WTC11 (cell line): ENCODE results near the gene VTI1A. TPM values are rescaled to one million over a fixed set of nuclear protein-coding genes. Genes with fewer than 3 reads are reported as not detected.
"Not testable (repeated sequence)": the region's sequence is repeated elsewhere in the genome, so short reads cannot be mapped to it uniquely, and the experiment has no call there.

ENCODE experiments used
- ATAC-seq: fragments of 200-7000 bp; cut with Tn5 transposase; 2 replicates; pipeline ENCODE4 v1.10.0; 2021; ENCODE audit warnings: mild to moderate bottlenecking, moderate library complexity
- CTCF ChIA-PET: fragments of 300-600 bp; sonication (Branson Sonifier 250); formaldehyde crosslinking; loops from one replicate; lab custom pipeline; 2021; ENCODE audit warnings: antibody characterized with exemption; lab: Charles Lee
- POLR2A ChIA-PET: fragments of 350-600 bp; sonication (Branson Sonifier 250); formaldehyde crosslinking; loops from one replicate; lab custom pipeline; 2021; ENCODE audit warnings: antibody characterized with exemption; lab: Charles Lee
- DNase-seq: peaks from one replicate; pipeline ENCODE4 v3.0.0; 2021; ENCODE audit warnings: low spot score
- H3K27ac Mint-ChIP-seq: 2 replicates; pipeline ENCODE4 v1.8.0; 2021; ENCODE audit warnings: mixed read lengths
- H3K27me3 Mint-ChIP-seq: 2 replicates; pipeline ENCODE4 v1.8.0; 2021; ENCODE audit warnings: low read depth, mild to moderate bottlenecking, moderate library complexity, mixed read lengths
- H3K36me3 Mint-ChIP-seq: 2 replicates; pipeline ENCODE4 v1.8.0; 2021; ENCODE audit warnings: mixed read lengths
- H3K4me1 Mint-ChIP-seq: 2 replicates; pipeline ENCODE4 v1.8.0; 2022; ENCODE audit warnings: mixed read lengths
- H3K4me3 Mint-ChIP-seq: 2 replicates; pipeline ENCODE4 v1.8.0; 2021; ENCODE audit warnings: mild to moderate bottlenecking, moderate library complexity, mixed read lengths
- H3K9me3 Mint-ChIP-seq: 2 replicates; pipeline ENCODE4 v1.8.0; 2021; ENCODE audit warnings: mixed read lengths
- ATF6 ChIP-seq: sonication (generic); formaldehyde crosslinking; IDR thresholded peaks from 2 replicates; pipeline ENCODE4 v1.8.1; 2023; ENCODE audit warnings: mild to moderate bottlenecking, missing genetic modification reagents
- CBFB ChIP-seq: sonication (generic); formaldehyde crosslinking; IDR thresholded peaks from 2 replicates; pipeline ENCODE4 v1.8.1; 2022; ENCODE audit warnings: mild to moderate bottlenecking, low read depth, missing genetic modification reagents
- ESRRA ChIP-seq: sonication (generic); formaldehyde crosslinking; IDR thresholded peaks from 2 replicates; pipeline ENCODE4 v1.8.1; 2022; ENCODE audit warnings: mild to moderate bottlenecking, missing genetic modification reagents, borderline replicate concordance
- PRDM15 ChIP-seq: sonication (generic); formaldehyde crosslinking; IDR thresholded peaks from 2 replicates; pipeline ENCODE4 v1.8.0; 2022; ENCODE audit warnings: missing genetic modification reagents
- PREB ChIP-seq: sonication (generic); formaldehyde crosslinking; IDR thresholded peaks from 2 replicates; pipeline ENCODE4 v1.8.1; 2022; ENCODE audit warnings: mild to moderate bottlenecking, missing genetic modification reagents, moderate library complexity, borderline replicate concordance
- RELA ChIP-seq: sonication (generic); formaldehyde crosslinking; IDR thresholded peaks from 2 replicates; pipeline ENCODE4 v1.8.1; 2022; ENCODE audit warnings: missing genetic modification reagents, mild to moderate bottlenecking, borderline replicate concordance
- SMAD3 ChIP-seq: sonication (generic); formaldehyde crosslinking; IDR thresholded peaks from 2 replicates; pipeline ENCODE4 v1.8.0; 2022; ENCODE audit warnings: missing genetic modification reagents, mild to moderate bottlenecking, borderline replicate concordance
- SP1 ChIP-seq: sonication (generic); formaldehyde crosslinking; conservative IDR thresholded peaks from 2 replicates; pipeline ENCODE4 v1.8.1; 2022; ENCODE audit warnings: missing genetic modification reagents
- TEAD4 ChIP-seq: sonication (generic); formaldehyde crosslinking; IDR thresholded peaks from 2 replicates; pipeline ENCODE4 v1.8.0; 2022; ENCODE audit warnings: mild to moderate bottlenecking, missing genetic modification reagents
- total RNA-seq: library from RNA; stranded (reverse); gene quantifications from 3 replicates; pipeline ENCODE4 v1.2.3, GENCODE V29; 2021
- TF ChIP-seq, protein P1 (sequence below): sonication (generic); formaldehyde crosslinking; IDR thresholded peaks from 2 replicates; pipeline ENCODE4 v1.8.1; 2022; ENCODE audit warnings: low read depth, mild to moderate bottlenecking, moderate library complexity, missing genetic modification reagents, borderline replicate concordance
- TF ChIP-seq, protein P2 (sequence below): fragments of 250-450 bp; sonication (Bioruptor Pico); IDR thresholded peaks from 2 replicates; pipeline ENCODE4 v1.8.0; 2021; ENCODE audit warnings: mild to moderate bottlenecking
- TF ChIP-seq, protein P3 (sequence below): sonication (generic); formaldehyde crosslinking; IDR thresholded peaks from 2 replicates; pipeline ENCODE4 v1.8.0; 2023; ENCODE audit warnings: missing genetic modification reagents
- TF ChIP-seq, protein P4 (sequence below): sonication (generic); formaldehyde crosslinking; IDR thresholded peaks from 2 replicates; pipeline ENCODE4 v1.8.0; 2022; ENCODE audit warnings: mild to moderate bottlenecking, missing genetic modification reagents
- TF ChIP-seq, protein P5 (sequence below): sonication (generic); formaldehyde crosslinking; IDR thresholded peaks from 2 replicates; pipeline ENCODE4 v1.8.1; 2023; ENCODE audit warnings: mild to moderate bottlenecking, missing genetic modification reagents, borderline replicate concordance

VTI1A gene
- total RNA-seq, 1 experiment from 2014 or later, result 20.1 TPM

DNA sequence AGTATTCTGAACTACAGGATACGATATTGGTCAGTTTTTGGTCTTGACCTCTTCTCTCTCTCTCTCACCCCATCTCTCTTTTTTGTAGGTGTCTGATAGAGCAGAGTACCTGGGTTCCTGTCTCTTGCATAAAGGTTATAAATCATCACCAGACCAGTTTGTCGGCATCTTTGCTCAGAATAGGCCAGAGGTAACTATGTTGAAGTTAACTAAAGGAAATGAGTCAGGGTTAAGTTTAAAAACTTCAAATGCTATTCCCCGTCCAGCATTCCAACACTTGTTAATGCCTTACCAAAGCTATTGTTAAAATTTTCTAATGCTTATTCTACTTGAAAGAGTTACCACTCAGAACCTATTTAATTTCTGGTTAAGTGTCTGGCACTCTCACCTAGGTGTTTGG is 42.4 kb upstream of the VTI1A start (continued):
- TF ChIP-seq, protein P1, sequence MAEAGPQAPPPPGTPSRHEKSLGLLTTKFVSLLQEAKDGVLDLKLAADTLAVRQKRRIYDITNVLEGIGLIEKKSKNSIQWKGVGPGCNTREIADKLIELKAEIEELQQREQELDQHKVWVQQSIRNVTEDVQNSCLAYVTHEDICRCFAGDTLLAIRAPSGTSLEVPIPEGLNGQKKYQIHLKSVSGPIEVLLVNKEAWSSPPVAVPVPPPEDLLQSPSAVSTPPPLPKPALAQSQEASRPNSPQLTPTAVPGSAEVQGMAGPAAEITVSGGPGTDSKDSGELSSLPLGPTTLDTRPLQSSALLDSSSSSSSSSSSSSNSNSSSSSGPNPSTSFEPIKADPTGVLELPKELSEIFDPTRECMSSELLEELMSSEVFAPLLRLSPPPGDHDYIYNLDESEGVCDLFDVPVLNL (CRISPR knock-in tag), result no peak
- no peak for TF ChIP-seq SMAD3
- TF ChIP-seq, protein P2, sequence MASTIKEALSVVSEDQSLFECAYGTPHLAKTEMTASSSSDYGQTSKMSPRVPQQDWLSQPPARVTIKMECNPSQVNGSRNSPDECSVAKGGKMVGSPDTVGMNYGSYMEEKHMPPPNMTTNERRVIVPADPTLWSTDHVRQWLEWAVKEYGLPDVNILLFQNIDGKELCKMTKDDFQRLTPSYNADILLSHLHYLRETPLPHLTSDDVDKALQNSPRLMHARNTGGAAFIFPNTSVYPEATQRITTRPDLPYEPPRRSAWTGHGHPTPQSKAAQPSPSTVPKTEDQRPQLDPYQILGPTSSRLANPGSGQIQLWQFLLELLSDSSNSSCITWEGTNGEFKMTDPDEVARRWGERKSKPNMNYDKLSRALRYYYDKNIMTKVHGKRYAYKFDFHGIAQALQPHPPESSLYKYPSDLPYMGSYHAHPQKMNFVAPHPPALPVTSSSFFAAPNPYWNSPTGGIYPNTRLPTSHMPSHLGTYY (CRISPR knock-in tag), result no peak
- TF ChIP-seq SP1 (CRISPR knock-in tag), result no peak
- TF ChIP-seq, protein P3, sequence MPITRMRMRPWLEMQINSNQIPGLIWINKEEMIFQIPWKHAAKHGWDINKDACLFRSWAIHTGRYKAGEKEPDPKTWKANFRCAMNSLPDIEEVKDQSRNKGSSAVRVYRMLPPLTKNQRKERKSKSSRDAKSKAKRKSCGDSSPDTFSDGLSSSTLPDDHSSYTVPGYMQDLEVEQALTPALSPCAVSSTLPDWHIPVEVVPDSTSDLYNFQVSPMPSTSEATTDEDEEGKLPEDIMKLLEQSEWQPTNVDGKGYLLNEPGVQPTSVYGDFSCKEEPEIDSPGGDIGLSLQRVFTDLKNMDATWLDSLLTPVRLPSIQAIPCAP (CRISPR knock-in tag), result no peak
- TF ChIP-seq ATF6 (CRISPR knock-in tag), result no peak
- no peak for TF ChIP-seq PRDM15 (CRISPR knock-in tag)
- no peak for TF ChIP-seq ESRRA (CRISPR knock-in tag)
- TF ChIP-seq, protein P4, sequence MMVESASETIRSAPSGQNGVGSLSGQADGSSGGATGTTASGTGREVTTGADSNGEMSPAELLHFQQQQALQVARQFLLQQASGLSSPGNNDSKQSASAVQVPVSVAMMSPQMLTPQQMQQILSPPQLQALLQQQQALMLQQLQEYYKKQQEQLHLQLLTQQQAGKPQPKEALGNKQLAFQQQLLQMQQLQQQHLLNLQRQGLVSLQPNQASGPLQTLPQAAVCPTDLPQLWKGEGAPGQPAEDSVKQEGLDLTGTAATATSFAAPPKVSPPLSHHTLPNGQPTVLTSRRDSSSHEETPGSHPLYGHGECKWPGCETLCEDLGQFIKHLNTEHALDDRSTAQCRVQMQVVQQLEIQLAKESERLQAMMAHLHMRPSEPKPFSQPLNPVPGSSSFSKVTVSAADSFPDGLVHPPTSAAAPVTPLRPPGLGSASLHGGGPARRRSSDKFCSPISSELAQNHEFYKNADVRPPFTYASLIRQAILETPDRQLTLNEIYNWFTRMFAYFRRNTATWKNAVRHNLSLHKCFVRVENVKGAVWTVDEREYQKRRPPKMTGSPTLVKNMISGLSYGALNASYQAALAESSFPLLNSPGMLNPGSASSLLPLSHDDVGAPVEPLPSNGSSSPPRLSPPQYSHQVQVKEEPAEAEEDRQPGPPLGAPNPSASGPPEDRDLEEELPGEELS, result no peak

- POLR2A ChIA-PET, H3K4me3 Mint-ChIP-seq, H3K36me3 Mint-ChIP-seq, H3K27me3 Mint-ChIP-seq, H3K9me3 Mint-ChIP-seq, CTCF ChIA-PET, H3K4me1 Mint-ChIP-seq, ATAC-seq, H3K27ac Mint-ChIP-seq, DNase-seq: not testable (repeated sequence)
These were observed 40.2 kb upstream of the VTI1A start for GRCh38 chr10:112406806-112407205.

DNA sequence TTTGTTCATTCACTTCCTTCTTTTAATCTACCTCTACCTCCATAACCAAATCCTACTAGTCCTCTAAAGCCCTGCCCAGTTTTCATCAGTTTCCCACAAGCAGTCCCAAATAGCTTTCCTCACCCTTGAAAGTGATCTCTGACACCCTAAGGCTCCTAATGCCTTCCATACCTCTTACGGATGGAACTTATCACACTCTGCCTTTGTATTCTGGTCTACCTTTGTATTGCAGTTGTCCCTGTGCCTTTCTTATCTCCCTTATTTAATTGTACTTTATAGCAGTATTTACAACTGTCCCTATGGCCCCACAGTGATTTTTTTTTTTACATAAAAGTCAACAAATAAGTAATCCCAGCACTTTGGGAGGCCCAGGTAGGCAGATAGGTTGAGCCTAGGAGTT is 39.3 kb upstream of the VTI1A start:
- peaks cover 7% of the 10 kb centered on the region; the same call in 1 of the 2 replicates for H3K27me3 Mint-ChIP-seq
- H3K4me3 Mint-ChIP-seq, result no peak overlapping the region
- peaks cover 5% of the 10 kb centered on the region for H3K9me3 Mint-ChIP-seq
- DNase-seq, result no peak
- no peaks in the 10 kb centered on the region for H3K4me1 Mint-ChIP-seq
- CTCF ChIA-PET, result interaction anchor here (0.7 kb wide), 1 partner anchor 75 kb away, joined by 3 read pairs; no protein-coding TSS in a partner anchor
- POLR2A ChIA-PET, result no interaction called here
- no peak for ATAC-seq
- no peak overlapping the region for H3K27ac Mint-ChIP-seq
- H3K36me3 Mint-ChIP-seq, result no peaks in the 10 kb centered on the region
- TF ChIP-seq PREB (CRISPR knock-in tag) (no peak), TEAD4 (CRISPR knock-in tag) (no peak), CBFB (CRISPR knock-in tag) (no peak), SP1 (CRISPR knock-in tag) (no peak), RELA (CRISPR knock-in tag) (no peak)
- TF ChIP-seq, protein P1 (CRISPR knock-in tag), result no peak
- TF ChIP-seq, protein P5, sequence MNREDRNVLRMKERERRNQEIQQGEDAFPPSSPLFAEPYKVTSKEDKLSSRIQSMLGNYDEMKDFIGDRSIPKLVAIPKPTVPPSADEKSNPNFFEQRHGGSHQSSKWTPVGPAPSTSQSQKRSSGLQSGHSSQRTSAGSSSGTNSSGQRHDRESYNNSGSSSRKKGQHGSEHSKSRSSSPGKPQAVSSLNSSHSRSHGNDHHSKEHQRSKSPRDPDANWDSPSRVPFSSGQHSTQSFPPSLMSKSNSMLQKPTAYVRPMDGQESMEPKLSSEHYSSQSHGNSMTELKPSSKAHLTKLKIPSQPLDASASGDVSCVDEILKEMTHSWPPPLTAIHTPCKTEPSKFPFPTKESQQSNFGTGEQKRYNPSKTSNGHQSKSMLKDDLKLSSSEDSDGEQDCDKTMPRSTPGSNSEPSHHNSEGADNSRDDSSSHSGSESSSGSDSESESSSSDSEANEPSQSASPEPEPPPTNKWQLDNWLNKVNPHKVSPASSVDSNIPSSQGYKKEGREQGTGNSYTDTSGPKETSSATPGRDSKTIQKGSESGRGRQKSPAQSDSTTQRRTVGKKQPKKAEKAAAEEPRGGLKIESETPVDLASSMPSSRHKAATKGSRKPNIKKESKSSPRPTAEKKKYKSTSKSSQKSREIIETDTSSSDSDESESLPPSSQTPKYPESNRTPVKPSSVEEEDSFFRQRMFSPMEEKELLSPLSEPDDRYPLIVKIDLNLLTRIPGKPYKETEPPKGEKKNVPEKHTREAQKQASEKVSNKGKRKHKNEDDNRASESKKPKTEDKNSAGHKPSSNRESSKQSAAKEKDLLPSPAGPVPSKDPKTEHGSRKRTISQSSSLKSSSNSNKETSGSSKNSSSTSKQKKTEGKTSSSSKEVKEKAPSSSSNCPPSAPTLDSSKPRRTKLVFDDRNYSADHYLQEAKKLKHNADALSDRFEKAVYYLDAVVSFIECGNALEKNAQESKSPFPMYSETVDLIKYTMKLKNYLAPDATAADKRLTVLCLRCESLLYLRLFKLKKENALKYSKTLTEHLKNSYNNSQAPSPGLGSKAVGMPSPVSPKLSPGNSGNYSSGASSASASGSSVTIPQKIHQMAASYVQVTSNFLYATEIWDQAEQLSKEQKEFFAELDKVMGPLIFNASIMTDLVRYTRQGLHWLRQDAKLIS (CRISPR knock-in tag), result no peak
